ENCODE data around the gene KPNB1. TPM values are rescaled to one million over a fixed set of nuclear protein-coding genes. Genes with fewer than 3 reads are reported as not detected.
A peak's percentile ranks its signal among the peaks of the same experiment; 100 is the strongest.

The KPNB1 gene
- polyA plus RNA-seq, 5 donors = 183 to 266 (median 224) TPM

DNA sequence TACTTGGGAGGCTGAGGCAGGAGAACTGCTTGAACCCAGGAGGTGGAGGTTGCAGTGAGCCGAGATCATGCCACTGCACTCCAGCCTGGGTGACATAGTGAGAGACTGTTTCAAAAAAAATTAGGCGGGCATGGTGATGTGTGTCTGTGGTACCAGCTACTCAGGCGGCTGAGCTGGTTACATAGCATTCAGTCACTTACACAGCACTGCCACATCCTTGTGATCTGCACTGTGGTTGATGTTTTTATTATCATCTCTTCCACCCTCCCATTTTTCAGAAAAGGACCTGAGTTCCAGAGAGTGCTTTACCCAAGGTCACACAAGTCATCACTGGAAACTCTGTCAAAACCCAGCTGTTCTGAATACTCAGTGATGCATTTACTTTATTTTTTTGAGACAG, 14.8 kb upstream of the KPNB1 start:
- no peak for DNase-seq

DNA sequence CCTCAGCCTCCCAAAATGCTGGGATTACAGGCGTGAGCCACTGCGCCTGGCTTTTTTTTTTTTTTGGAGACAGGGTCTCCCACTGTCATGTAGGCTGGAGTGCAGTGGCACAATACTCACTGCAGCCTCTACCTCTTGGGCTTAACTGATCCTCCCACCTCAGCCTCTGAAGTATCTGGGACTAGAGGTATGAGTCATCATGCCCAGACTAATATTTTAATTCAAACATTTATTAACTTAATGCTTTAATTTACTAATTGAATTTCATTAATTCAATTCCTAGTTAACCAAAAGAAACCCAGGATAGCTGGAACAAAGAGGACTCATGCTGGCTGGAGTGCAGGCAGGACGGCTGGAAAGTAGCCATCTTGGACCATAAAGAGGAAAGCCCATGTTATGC, 14.0 kb upstream of the KPNB1 start:
- DNase-seq = no peak

DNA sequence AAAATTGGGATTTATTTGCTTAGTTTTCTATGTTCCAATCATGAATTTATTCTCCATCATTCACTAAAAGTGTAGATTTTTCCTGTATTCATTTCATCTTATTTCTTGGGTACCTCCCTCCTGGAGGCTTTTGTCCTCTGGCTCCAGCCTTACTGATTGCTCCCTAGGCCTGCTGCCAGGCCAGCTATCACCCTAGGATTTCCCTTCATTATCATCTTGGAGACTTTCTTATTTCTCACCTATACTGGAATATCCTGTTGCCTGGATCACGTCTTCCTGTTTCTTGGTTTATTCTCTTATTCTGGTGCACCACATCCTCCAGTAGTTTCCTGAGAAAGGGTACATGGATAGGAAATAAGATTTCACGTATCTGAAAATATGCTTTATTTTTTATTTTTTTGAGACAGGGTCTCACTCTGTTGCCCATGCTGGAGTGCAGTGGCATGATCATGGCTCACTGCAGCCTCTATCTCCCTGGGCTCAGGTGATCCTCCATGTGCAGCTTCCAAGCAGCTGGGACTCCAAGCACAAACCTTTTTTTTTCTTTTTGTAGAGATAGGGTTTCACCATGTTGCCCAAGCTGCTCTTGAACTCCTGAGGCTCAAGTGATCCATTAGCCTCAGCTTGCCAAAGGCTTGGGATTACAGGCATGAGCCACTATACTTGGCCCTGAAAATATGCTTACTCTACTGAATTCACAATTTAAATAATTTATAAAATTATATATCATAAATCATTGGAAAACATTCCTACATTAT, 13.3 kb upstream of the KPNB1 start:
- DNase-seq = no peak

GRCh38 chr17:47638903-47639302, 10.8 kb upstream of the KPNB1 start:
- DNase-seq = no peak

DNA sequence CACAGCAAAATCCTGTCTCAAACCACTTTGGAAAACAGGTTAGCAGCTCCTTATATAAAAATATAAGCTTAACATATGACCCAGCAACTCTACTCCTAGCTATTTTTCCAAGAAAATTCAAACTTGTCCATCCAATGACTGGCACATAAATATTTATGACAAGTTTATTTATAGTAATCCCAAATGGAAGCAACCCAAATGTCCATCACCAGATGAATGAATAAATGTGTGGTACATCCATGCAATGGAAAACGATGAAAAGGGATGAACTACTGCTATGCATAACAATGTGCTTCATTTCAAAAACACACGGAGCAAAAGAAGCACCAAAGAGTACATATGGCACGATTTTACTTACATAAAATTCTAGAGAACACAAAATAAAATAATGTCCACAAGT, 9.6 kb upstream of the KPNB1 start:
- no peak for DNase-seq

DNA sequence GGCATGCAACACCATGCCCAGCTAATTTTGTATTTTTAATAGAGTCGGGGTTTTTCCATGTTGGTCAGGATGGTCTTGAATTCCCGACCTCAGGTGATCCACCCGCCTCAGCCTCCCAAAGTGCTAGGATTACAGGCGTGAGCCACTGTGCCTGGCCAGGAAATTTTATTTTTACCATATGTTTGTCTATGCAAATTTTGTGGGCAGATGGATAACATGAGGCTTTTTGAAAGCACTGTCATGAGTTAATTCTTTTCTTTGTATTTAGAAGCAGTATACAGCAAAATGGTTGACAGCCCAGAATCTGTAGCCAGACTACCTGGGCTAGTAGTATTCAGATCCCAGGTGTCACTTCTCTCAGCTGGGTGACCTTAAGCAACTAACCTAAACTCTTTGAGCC, 8.5 kb upstream of the KPNB1 start:
- no peak for DNase-seq

GRCh38 chr17:47643116-47643515, 6.6 kb upstream of the KPNB1 start:
- no peak for DNase-seq

DNA sequence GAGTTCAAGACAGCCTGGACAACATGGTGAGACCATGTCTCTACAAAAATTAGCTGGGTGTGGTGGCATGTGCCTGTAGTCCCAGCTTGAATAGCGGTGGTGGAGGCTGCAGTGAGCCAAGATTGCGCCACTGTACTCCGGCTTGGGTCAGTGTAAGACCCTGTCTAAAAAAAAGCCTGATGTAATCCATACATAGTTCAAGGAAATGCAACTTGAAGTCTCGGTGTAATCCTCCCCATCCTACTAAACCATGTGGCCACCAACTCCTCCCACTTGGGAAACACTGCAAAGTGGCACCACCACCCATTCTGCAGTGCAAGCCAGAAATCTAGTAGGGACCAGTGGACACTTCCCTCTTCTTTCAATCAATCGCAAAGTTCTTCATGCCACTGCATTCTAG, 5.4 kb upstream of the KPNB1 start:
- DNase-seq = no peak

DNA sequence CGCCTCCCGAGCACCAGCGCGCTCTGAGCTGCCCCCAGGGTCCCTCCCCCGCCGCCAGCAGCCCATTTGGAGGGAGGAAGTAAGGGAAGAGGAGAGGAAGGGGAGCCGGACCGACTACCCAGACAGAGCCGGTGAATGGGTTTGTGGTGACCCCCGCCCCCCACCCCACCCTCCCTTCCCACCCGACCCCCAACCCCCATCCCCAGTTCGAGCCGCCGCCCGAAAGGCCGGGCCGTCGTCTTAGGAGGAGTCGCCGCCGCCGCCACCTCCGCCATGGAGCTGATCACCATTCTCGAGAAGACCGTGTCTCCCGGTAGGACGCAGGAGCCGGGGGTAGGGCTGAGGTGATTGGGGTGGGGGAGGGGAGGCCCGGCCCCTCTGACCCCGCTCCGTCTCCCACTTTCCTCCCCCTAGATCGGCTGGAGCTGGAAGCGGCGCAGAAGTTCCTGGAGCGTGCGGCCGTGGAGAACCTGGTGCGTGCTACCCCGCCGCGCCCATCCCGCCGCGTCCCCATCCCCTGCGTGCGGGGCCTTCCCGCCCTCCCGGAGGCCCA, 329 bp downstream of the KPNB1 start:
- DNase-seq = peak in 1 of 2 donors; percentile 69

GRCh38 chr17:47650525-47651522, 1.1 kb downstream of the KPNB1 start:
- peak; percentile 89 to 90 for DNase-seq

- DNase-seq = no peak
Observed at GRCh38 chr17:47651704-47652103, 2.0 kb downstream of the KPNB1 start.

- DNase-seq = no peak
Observed at GRCh38 chr17:47652570-47652969, 2.9 kb downstream of the KPNB1 start.

- no peak for DNase-seq
Observed at GRCh38 chr17:47653442-47653841, 3.7 kb downstream of the KPNB1 start.

DNA sequence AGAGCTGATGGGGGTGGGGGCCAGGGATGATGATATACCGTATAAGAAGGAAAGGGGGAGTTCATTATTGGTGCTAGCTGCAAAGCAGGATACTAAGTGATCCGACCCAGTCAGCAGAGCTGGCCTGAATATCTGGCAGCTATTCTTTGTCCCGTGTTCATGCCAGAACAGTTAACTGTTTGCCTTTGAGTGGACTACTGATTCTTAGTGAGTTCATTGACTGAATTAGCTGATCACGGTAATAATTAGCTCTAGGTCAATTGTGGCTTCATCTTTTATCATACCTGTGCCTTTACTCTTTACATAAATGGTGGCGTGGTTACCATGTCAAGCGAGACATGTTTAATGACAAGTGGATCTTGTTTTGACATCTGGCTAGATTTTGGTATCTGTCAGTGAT, 5.3 kb downstream of the KPNB1 start:
- no peak for DNase-seq

GRCh38 chr17:47660064-47660492, 10.4 kb downstream of the KPNB1 start:
- DNase-seq = no peak

DNA sequence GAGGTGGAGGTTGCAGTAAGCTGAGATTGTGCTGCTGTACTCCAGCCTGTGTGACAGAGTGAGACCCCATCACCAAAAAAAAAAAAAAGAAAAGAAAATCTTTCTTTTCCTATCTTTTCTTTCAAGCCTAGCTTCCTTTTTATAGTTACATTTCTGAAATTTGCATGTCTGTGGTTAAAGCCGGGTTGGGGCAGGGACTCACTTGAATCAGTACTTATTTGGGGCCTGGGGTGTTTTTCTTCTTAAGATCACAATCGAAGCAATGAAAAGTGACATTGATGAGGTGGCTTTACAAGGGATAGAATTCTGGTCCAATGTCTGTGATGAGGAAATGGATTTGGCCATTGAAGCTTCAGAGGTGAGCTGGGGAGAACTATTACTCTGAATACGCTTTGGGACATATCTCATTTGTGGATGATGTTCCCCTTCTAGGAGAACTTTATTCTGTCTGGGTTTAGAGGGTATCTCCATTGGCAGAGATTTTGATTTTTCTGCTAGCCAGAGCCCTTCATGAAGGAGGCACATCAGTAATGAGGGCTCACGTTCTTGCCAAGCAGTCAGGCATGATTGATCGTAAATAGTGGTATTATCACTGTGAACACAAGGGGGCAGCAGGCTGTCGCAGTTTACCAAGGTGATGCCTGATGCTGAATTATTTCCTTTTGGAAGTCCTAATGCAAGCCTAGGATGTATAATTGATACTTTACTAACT, 14.3 kb downstream of the KPNB1 start:
- DNase-seq = peak; percentile 34 to 51

- no peak for DNase-seq
Observed at GRCh38 chr17:47664624-47664941, 14.9 kb downstream of the KPNB1 start.

DNA sequence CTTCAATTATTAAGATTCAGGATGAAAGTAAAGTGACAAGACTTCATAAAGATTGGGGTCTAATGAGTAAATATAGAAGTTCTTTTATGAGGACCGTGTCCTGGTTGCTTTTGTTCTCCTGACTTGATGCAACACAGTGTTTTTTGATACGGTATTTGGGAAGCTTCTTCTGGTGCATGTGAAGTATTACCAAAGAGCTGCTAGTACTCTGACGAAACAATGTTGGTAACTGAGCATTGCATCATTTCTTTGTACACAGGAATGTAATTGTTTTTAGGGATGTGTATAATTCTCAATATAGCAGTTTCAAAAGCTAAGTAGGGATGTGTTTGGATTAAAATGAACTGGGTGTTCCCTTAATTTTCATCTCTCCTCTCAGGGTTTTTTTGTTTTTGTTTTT, 15.9 kb downstream of the KPNB1 start:
- no peak for DNase-seq

- DNase-seq = no peak
Observed at GRCh38 chr17:47669081-47669480, 19.4 kb downstream of the KPNB1 start.

GRCh38 chr17:47670064-47670463, 20.3 kb downstream of the KPNB1 start:
- DNase-seq = no peak

DNA sequence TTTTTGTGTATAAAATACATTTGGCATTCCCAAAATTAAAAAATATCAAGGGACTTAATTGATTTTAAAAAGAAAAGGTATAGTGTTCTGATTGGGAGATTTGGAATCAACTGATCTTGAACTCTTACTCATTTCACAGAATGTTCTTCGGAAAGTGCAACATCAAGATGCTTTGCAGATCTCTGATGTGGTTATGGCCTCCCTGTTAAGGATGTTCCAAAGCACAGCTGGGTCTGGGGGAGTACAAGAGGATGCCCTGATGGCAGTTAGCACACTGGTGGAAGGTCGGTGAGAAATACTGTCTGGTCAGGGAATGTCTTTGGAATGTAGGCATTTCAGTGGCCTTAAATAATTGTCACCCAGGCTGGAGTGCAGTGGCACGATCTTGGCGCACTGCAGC, 24.8 kb downstream of the KPNB1 start:
- DNase-seq = no peak

All from right lung (tissue), 5 donors.